WTC11 (cell line): ENCODE measurements around the gene BCL2L11. TPM values are rescaled to one million over a fixed set of nuclear protein-coding genes. Genes with fewer than 3 reads are reported as not detected.

ENCODE experiments used
- ATAC-seq: fragments of 200-7000 bp; cut with Tn5 transposase; 2 replicates; pipeline ENCODE4 v1.10.0; 2021; ENCODE audit warnings: mild to moderate bottlenecking, moderate library complexity
- CTCF ChIA-PET: fragments of 300-600 bp; sonication (Branson Sonifier 250); formaldehyde crosslinking; loops from one replicate; lab custom pipeline; 2021; ENCODE audit warnings: antibody characterized with exemption; lab: Charles Lee
- POLR2A ChIA-PET: fragments of 350-600 bp; sonication (Branson Sonifier 250); formaldehyde crosslinking; loops from one replicate; lab custom pipeline; 2021; ENCODE audit warnings: antibody characterized with exemption; lab: Charles Lee
- DNase-seq: peaks from one replicate; pipeline ENCODE4 v3.0.0; 2021; ENCODE audit warnings: low spot score
- H3K27ac Mint-ChIP-seq: 2 replicates; pipeline ENCODE4 v1.8.0; 2021; ENCODE audit warnings: mixed read lengths
- H3K27me3 Mint-ChIP-seq: 2 replicates; pipeline ENCODE4 v1.8.0; 2021; ENCODE audit warnings: low read depth, mild to moderate bottlenecking, moderate library complexity, mixed read lengths
- H3K36me3 Mint-ChIP-seq: 2 replicates; pipeline ENCODE4 v1.8.0; 2021; ENCODE audit warnings: mixed read lengths
- H3K4me1 Mint-ChIP-seq: 2 replicates; pipeline ENCODE4 v1.8.0; 2022; ENCODE audit warnings: mixed read lengths
- H3K4me3 Mint-ChIP-seq: 2 replicates; pipeline ENCODE4 v1.8.0; 2021; ENCODE audit warnings: mild to moderate bottlenecking, moderate library complexity, mixed read lengths
- H3K9me3 Mint-ChIP-seq: 2 replicates; pipeline ENCODE4 v1.8.0; 2021; ENCODE audit warnings: mixed read lengths
- ELF4 ChIP-seq: sonication (generic); formaldehyde crosslinking; IDR thresholded peaks from 2 replicates; pipeline ENCODE4 v1.8.1; 2022; ENCODE audit warnings: low read depth, mild to moderate bottlenecking, moderate library complexity, missing genetic modification reagents
- ESRRA ChIP-seq: sonication (generic); formaldehyde crosslinking; IDR thresholded peaks from 2 replicates; pipeline ENCODE4 v1.8.1; 2022; ENCODE audit warnings: mild to moderate bottlenecking, missing genetic modification reagents, borderline replicate concordance
- FOXP1 ChIP-seq: sonication (generic); formaldehyde crosslinking; IDR thresholded peaks from 2 replicates; pipeline ENCODE4 v1.8.0; 2022; ENCODE audit warnings: missing genetic modification reagents, mild to moderate bottlenecking, moderate library complexity, borderline replicate concordance
- HMGA2 ChIP-seq: fragments of 250-450 bp; sonication (Bioruptor Pico); IDR thresholded peaks from 2 replicates; pipeline ENCODE4 v1.4.0; 2021; ENCODE audit warnings: mild to moderate bottlenecking, moderate library complexity
- KAT7 ChIP-seq: sonication (generic); formaldehyde crosslinking; IDR thresholded peaks from 2 replicates; pipeline ENCODE4 v1.8.1; 2023; ENCODE audit warnings: missing genetic modification reagents, mild to moderate bottlenecking, borderline replicate concordance
- MXD4 ChIP-seq: fragments of 250-450 bp; sonication (Bioruptor Pico); IDR thresholded peaks from 2 replicates; pipeline ENCODE4 v1.8.0; 2021; ENCODE audit warnings: mild to moderate bottlenecking, moderate library complexity, borderline replicate concordance
- SMAD3 ChIP-seq: sonication (generic); formaldehyde crosslinking; IDR thresholded peaks from 2 replicates; pipeline ENCODE4 v1.8.0; 2022; ENCODE audit warnings: missing genetic modification reagents, mild to moderate bottlenecking, borderline replicate concordance
- TCF7 ChIP-seq: sonication (generic); formaldehyde crosslinking; IDR thresholded peaks from 2 replicates; pipeline ENCODE4 v1.8.0; 2022; ENCODE audit warnings: mild to moderate bottlenecking, low read depth, missing genetic modification reagents, moderate library complexity
- TEAD4 ChIP-seq: sonication (generic); formaldehyde crosslinking; IDR thresholded peaks from 2 replicates; pipeline ENCODE4 v1.8.0; 2022; ENCODE audit warnings: mild to moderate bottlenecking, missing genetic modification reagents
- ZNF423 ChIP-seq: fragments of 250-450 bp; sonication (Bioruptor Pico); IDR thresholded peaks from 2 replicates; pipeline ENCODE4 v2.1.2; 2022; ENCODE audit warnings: mild to moderate bottlenecking, moderate library complexity
- total RNA-seq: library from RNA; stranded (reverse); gene quantifications from 3 replicates; pipeline ENCODE4 v1.2.3, GENCODE V29; 2021
- TF ChIP-seq, protein P1 (sequence below): sonication (generic); formaldehyde crosslinking; IDR thresholded peaks from 2 replicates; pipeline ENCODE4 v1.8.1; 2023; ENCODE audit warnings: mild to moderate bottlenecking, missing genetic modification reagents
- TF ChIP-seq, protein P2 (sequence below): sonication (generic); formaldehyde crosslinking; IDR thresholded peaks from 2 replicates; pipeline ENCODE4 v1.8.1; 2022; ENCODE audit warnings: low read depth, mild to moderate bottlenecking, moderate library complexity, missing genetic modification reagents, borderline replicate concordance
- TF ChIP-seq, protein P3 (sequence below): fragments of 250-450 bp; sonication (Bioruptor Pico); IDR thresholded peaks from 2 replicates; pipeline ENCODE4 v1.9.0; 2021; ENCODE audit warnings: mild to moderate bottlenecking, borderline replicate concordance
- TF ChIP-seq, protein P4 (sequence below): fragments of 250-450 bp; sonication (Bioruptor Pico); conservative IDR thresholded peaks from 2 replicates; pipeline ENCODE4 v1.9.0; 2021; ENCODE audit warnings: mild to moderate bottlenecking
- TF ChIP-seq, protein P5 (sequence below): fragments of 250-450 bp; sonication (Bioruptor Pico); IDR thresholded peaks from 2 replicates; pipeline ENCODE4 v1.8.0; 2021; ENCODE audit warnings: mild to moderate bottlenecking
- TF ChIP-seq, protein P6 (sequence below): sonication (generic); formaldehyde crosslinking; IDR thresholded peaks from 2 replicates; pipeline ENCODE4 v1.8.1; 2023; ENCODE audit warnings: mild to moderate bottlenecking, missing genetic modification reagents

The BCL2L11 gene
- total RNA-seq, 1 experiment from 2014 or later, result 19.3 TPM

DNA sequence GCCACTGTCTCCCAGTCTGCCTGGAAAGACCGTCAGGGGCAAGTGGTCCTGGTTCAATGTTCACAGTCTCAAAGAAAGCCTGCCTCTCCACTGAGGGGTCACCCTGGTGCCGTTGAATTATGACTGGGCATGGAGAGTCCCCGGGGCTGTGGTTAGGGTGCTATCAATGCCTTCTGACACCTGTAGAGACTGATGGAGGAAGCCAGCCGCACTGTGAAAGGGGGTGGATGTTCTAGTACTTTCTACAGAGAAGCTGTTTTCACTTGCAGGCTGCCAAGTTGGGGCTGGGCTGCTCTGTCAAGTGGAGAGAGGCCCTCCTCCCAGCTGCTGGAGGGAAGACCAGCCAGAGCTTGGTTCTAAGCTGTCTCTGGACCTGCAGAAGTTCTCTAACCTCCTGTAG lies 80.5 kb downstream of the BCL2L11 start (continued):
- no peak for TF ChIP-seq TEAD4
- no peak for TF ChIP-seq SMAD3 (CRISPR knock-in tag)
- no peak for TF ChIP-seq MXD4 (CRISPR knock-in tag)
- no peak for TF ChIP-seq ZNF423
- TF ChIP-seq, all 79 proteins: peak for 0

DNA sequence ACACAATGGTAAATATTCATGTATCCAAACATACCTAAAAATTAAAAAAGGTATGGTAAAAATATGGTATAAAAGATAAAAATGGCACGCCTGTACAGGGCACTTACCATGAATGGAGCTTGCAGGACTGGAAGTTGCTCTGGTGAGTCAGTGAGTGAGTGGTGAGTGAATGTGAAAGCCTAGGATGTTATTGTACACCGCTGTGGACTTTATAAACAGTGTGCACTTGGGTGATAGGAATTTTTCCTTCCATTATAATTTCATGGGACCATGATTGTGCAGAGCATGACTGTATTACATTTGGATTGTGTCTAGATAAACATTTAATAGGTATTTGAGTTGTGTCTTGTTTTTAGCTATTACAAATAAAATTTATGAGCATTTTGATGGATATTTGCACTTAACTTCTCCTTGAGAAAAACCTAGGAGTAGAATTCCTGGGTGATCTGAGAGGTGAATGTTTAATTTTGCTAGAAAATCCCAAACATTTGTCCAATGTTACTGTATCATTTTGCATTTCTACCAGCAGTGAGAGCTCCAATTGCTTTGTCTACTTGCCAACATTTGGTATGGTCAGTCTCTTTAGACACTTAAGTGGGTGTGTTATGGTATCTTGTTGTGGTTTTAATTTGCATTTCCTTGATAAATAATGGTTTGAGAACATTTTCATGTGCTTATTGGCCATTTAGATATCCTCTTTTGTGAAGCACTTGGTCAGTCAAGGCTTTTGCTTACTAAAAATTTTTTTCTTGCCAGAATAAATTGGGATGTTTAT lies 81.7 kb downstream of the BCL2L11 start:
- ATAC-seq, result no peak
- no peaks in the 10 kb centered on the region; the same call in 1 of the 2 replicates for H3K27me3 Mint-ChIP-seq
- no peak for DNase-seq
- POLR2A ChIA-PET, result no interaction called here
- no peak overlapping the region for H3K27ac Mint-ChIP-seq
- H3K4me1 Mint-ChIP-seq, result peaks cover 2% of the 10 kb centered on the region; the same call in 1 of the 2 replicates
- H3K9me3 Mint-ChIP-seq, result no peaks in the 10 kb centered on the region
- no peak overlapping the region for H3K4me3 Mint-ChIP-seq
- H3K36me3 Mint-ChIP-seq, result no peaks in the 10 kb centered on the region
- CTCF ChIA-PET, result no interaction called here
- TF ChIP-seq, protein P1, sequence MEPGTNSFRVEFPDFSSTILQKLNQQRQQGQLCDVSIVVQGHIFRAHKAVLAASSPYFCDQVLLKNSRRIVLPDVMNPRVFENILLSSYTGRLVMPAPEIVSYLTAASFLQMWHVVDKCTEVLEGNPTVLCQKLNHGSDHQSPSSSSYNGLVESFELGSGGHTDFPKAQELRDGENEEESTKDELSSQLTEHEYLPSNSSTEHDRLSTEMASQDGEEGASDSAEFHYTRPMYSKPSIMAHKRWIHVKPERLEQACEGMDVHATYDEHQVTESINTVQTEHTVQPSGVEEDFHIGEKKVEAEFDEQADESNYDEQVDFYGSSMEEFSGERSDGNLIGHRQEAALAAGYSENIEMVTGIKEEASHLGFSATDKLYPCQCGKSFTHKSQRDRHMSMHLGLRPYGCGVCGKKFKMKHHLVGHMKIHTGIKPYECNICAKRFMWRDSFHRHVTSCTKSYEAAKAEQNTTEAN, result no peak
- TF ChIP-seq, protein P2, sequence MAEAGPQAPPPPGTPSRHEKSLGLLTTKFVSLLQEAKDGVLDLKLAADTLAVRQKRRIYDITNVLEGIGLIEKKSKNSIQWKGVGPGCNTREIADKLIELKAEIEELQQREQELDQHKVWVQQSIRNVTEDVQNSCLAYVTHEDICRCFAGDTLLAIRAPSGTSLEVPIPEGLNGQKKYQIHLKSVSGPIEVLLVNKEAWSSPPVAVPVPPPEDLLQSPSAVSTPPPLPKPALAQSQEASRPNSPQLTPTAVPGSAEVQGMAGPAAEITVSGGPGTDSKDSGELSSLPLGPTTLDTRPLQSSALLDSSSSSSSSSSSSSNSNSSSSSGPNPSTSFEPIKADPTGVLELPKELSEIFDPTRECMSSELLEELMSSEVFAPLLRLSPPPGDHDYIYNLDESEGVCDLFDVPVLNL (CRISPR knock-in tag), result no peak
- no peak for TF ChIP-seq FOXP1 (CRISPR knock-in tag)
- TF ChIP-seq, all 79 proteins: peak for 0

DNA sequence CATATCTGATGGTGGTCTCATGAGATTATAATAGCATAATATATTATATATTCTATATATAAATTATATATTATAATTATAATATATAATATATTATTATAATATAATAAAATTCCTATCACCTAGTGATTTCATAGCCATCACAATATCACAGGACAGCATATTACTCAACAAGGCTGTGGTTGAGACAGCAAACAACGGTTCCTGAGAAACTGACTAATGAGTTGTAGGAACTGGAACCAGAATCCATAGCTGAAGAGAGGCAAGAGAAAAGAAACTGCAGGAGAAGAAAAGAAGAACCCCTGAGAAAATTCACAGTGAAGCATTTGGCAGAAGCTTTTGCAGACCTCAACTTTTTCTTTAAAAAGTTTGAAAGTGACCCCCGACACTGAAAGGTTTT lies 84.0 kb downstream of the BCL2L11 start:
- no peaks in the 10 kb centered on the region for H3K9me3 Mint-ChIP-seq
- no peak for TF ChIP-seq ESRRA (CRISPR knock-in tag)
- TF ChIP-seq HMGA2, result peak; percentile 54; the same call in 1 of the 2 replicates
- peaks cover 2% of the 10 kb centered on the region; the same call in 1 of the 2 replicates for H3K4me1 Mint-ChIP-seq
- CTCF ChIA-PET, result interaction anchor here (1.2 kb wide), 1 partner anchor 27 kb away, joined by 3 read pairs; no protein-coding TSS in a partner anchor
- no peak for DNase-seq
- no peak overlapping the region for H3K27ac Mint-ChIP-seq
- POLR2A ChIA-PET, result no interaction called here
- no peak for ATAC-seq
- no peaks in the 10 kb centered on the region; the same call in 1 of the 2 replicates for H3K27me3 Mint-ChIP-seq
- H3K36me3 Mint-ChIP-seq, result no peaks in the 10 kb centered on the region
- H3K4me3 Mint-ChIP-seq, result no peak overlapping the region

DNA sequence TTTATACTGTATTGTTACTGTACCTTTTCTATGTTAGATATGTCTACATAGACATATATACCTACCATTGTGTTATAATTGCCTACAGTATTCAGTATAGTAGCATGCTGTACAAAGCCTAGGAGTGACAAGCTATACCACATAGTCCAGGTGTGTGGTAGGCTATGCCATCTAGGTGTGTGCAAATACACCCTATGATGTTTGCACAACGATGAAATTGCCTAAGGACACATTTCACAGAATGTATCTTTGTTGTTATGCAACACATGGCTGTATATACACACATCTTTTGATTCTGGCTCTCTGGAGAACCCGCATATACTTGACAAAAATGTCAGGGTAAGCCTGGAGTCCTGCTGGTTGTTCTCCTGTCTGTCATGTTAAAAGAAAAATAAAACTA lies 85.1 kb downstream of the BCL2L11 start:
- H3K27me3 Mint-ChIP-seq, result no peaks in the 10 kb centered on the region; the same call in 1 of the 2 replicates
- POLR2A ChIA-PET, result no interaction called here
- no peak for DNase-seq
- CTCF ChIA-PET, result interaction anchor here (1.2 kb wide), 1 partner anchor 26 kb away, joined by 3 read pairs; no protein-coding TSS in a partner anchor
- H3K27ac Mint-ChIP-seq, result no peak overlapping the region
- H3K9me3 Mint-ChIP-seq, result no peaks in the 10 kb centered on the region
- H3K4me3 Mint-ChIP-seq, result no peak overlapping the region
- ATAC-seq, result no peak
- no peaks in the 10 kb centered on the region for H3K36me3 Mint-ChIP-seq
- H3K4me1 Mint-ChIP-seq, result no peaks in the 10 kb centered on the region
- TF ChIP-seq KAT7 (CRISPR knock-in tag) (no peak), TCF7 (CRISPR knock-in tag) (no peak), ELF4 (CRISPR knock-in tag) (no peak)
- TF ChIP-seq, protein P3, sequence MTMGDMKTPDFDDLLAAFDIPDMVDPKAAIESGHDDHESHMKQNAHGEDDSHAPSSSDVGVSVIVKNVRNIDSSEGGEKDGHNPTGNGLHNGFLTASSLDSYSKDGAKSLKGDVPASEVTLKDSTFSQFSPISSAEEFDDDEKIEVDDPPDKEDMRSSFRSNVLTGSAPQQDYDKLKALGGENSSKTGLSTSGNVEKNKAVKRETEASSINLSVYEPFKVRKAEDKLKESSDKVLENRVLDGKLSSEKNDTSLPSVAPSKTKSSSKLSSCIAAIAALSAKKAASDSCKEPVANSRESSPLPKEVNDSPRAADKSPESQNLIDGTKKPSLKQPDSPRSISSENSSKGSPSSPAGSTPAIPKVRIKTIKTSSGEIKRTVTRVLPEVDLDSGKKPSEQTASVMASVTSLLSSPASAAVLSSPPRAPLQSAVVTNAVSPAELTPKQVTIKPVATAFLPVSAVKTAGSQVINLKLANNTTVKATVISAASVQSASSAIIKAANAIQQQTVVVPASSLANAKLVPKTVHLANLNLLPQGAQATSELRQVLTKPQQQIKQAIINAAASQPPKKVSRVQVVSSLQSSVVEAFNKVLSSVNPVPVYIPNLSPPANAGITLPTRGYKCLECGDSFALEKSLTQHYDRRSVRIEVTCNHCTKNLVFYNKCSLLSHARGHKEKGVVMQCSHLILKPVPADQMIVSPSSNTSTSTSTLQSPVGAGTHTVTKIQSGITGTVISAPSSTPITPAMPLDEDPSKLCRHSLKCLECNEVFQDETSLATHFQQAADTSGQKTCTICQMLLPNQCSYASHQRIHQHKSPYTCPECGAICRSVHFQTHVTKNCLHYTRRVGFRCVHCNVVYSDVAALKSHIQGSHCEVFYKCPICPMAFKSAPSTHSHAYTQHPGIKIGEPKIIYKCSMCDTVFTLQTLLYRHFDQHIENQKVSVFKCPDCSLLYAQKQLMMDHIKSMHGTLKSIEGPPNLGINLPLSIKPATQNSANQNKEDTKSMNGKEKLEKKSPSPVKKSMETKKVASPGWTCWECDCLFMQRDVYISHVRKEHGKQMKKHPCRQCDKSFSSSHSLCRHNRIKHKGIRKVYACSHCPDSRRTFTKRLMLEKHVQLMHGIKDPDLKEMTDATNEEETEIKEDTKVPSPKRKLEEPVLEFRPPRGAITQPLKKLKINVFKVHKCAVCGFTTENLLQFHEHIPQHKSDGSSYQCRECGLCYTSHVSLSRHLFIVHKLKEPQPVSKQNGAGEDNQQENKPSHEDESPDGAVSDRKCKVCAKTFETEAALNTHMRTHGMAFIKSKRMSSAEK, result no peak
- TF ChIP-seq, protein P4, sequence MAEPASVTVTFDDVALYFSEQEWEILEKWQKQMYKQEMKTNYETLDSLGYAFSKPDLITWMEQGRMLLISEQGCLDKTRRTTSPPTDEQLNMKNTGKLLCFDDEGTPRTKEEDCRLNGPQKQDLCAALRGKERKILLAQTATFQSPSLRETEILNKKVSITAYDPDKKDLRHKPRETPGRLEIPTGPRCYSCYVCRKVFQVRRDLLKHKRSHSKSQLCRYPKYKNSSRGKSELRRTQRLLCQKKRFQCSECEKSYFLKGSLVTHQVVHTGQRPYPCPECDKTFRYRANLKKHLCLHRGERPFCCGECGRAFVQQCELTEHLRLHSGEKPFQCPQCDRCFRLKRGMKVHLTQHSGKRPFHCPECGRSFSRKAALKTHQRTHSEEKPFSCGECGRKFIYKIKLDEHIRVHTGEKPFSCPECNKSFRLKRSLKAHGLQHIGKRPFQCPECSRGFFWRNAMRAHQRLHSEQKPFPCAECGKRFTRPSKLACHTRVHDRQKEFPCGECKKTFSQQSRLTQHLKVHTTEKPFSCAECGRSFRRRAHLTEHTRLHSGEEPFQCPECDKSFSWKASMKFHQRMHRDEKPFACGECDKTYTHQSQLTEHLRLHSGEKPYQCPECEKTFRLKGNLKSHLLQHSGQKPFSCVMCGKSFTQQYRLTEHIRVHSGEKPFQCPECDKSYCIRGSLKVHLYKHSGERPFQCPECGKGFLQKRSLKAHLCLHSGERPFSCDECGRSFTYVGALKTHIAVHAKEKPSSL (CRISPR knock-in tag), result no peak
- TF ChIP-seq, protein P5, sequence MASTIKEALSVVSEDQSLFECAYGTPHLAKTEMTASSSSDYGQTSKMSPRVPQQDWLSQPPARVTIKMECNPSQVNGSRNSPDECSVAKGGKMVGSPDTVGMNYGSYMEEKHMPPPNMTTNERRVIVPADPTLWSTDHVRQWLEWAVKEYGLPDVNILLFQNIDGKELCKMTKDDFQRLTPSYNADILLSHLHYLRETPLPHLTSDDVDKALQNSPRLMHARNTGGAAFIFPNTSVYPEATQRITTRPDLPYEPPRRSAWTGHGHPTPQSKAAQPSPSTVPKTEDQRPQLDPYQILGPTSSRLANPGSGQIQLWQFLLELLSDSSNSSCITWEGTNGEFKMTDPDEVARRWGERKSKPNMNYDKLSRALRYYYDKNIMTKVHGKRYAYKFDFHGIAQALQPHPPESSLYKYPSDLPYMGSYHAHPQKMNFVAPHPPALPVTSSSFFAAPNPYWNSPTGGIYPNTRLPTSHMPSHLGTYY (CRISPR knock-in tag), result no peak
- TF ChIP-seq, protein P6, sequence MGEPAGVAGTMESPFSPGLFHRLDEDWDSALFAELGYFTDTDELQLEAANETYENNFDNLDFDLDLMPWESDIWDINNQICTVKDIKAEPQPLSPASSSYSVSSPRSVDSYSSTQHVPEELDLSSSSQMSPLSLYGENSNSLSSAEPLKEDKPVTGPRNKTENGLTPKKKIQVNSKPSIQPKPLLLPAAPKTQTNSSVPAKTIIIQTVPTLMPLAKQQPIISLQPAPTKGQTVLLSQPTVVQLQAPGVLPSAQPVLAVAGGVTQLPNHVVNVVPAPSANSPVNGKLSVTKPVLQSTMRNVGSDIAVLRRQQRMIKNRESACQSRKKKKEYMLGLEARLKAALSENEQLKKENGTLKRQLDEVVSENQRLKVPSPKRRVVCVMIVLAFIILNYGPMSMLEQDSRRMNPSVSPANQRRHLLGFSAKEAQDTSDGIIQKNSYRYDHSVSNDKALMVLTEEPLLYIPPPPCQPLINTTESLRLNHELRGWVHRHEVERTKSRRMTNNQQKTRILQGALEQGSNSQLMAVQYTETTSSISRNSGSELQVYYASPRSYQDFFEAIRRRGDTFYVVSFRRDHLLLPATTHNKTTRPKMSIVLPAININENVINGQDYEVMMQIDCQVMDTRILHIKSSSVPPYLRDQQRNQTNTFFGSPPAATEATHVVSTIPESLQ (CRISPR knock-in tag), result no peak
